ENCODE data around the gene DPM3. TPM values are rescaled to one million over a fixed set of nuclear protein-coding genes. Genes with fewer than 3 reads are reported as not detected.
A peak's percentile ranks its signal among the peaks of the same experiment; 100 is the strongest.

DPM3 gene
- total RNA-seq, 2 experiments from 2014 or later, result 17.6 to 20.5 TPM

DNA sequence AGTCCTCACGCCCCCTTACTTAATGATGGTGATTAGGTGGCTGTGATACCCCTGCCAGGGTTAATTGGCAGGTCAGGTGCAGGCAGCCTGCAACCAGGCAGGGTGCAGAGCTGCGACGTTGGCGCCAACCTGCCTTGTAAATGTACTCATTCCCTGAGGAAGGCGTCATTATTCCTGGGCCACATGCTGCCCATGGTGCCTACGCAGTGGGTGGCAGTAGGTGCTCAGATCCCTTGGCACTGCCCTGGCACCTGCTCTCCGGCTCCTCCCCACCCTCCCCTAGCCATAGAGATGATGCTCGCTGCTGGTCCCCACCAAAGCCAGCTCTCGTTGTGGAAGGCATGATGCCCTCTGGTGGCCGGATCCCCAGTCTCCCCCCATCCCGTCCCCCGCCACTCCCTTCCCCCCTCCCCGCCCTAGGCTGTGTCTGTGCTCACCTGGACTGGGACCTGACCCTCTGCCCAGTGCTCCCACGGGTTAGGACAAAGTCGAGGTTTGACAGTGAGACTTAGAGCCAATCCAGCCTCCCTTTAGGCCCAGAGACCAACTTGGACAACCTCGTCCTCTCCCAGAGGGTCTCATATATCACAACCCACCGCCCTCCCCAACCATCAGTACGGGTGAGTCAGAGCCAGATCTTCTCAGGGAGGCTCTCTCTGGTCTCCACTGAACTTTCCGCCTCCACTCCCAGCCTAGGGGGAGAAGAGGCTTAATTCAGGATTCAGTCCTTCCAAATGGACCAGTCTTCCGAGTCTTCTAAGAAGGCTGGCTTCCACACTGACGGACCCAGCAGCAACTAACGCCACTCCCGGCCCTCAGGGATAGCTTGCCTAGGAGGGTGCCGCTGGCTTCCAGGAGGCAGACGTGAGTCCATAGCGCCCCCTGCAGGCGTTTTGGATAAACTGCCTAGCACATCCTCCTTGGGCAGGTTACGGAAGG, 27.1 kb upstream of the DPM3 start:
- CTCF ChIA-PET, result interaction anchor here (0.6 to 2.1 kb wide), 22 partner anchors 10 to 631 kb away, joined by 3 to 29 read pairs (median 4); partner anchors contain the start of gene SLC50A1
- TF ChIP-seq CTCF (IDR thresholded peaks at IDR 0.05), result peak; percentile 81
- Mint-ChIP-seq H3K27me3 (peaks cover 3% of the 10 kb centered on the region), H3K27ac (no peak overlapping the region), H3K4me1 (ENCODE audit: low read depth) (peaks cover 26% of the 10 kb centered on the region), H3K9me3 (no peaks in the 10 kb centered on the region), H3K4me3 (peak overlapping the region; percentile 21), H3K36me3 (ENCODE audit: low read depth) (peaks cover 30% of the 10 kb centered on the region)
- H3K9me3 ChIP-seq (ENCODE audit: control insufficient read depth in 1 of 2, insufficient read depth in 1 of 2, low read length in 2 of 2), result no peaks in the 10 kb centered on the region
- peaks cover 25% of the 10 kb centered on the region for H3K36me3 ChIP-seq (ENCODE audit: insufficient read depth, low read length)
- H3K4me3 ChIP-seq (ENCODE audit: low read length), result peak overlapping the region; percentile 9
- H3K27me3 ChIP-seq (ENCODE audit: control insufficient read depth in 1 of 2, insufficient read depth in 2 of 2, low read length in 2 of 2), result peaks cover 0 to 7% of the 10 kb centered on the region in 2 experiments
- H3K27ac ChIP-seq (ENCODE audit: low read depth in 1 of 2, low read length in 2 of 2), result no peak overlapping the region
- H3K4me1 ChIP-seq (ENCODE audit: insufficient read depth, low read length), result peaks cover 25% of the 10 kb centered on the region
- intact Hi-C loops (cut with DNase I, micrococcal nuclease), result loop anchor here (1.0 to 5.0 kb wide), 4 partner anchors 40 to 120 kb away; partner anchors contain the start of gene EFNA1 (in 2 of the 2)
- DNase-seq, result peak; percentile 78 to 93 (median 84)
- POLR2A ChIA-PET, result interaction anchor here (0.6 to 1.8 kb wide), 5 partner anchors 26 to 83 kb away, joined by 3 to 9 read pairs (median 4); partner anchors contain the start of gene SLC50A1
- peak; percentile 73 for ATAC-seq (ENCODE audit: poor library complexity)

DNA sequence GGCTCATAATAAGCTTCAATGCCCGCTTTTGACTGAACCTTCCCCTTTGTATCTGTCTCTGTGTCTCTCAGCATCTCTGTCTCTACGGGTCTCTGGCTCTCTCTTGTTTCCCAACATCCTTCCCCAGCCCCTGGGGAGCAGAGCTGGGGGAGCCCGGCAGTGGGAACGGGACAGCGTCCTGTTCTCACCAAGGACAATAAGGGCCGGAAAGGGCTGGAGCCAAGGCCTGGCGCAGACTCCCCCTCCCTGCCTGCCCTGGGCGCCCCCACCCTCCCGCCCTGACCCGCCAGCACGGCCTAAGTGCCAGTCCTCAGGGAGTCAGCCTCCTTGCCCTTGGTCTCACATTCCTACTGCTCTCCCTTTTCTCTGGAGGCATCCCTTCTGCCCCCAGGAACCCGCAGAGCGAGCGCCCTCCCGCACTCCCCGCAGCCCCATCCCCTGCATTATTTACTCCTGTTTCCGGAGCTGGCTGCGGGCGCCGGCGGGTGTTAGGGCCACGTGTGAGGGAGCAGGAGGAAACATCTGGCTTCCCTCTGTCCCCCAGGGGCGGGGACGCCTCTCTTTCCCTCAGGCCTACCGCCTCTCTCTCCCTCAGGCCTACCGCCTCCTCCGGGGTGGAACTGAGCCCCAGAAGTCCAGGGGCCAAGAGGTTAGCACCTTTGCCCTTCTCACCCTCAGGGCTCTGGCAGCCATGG, 26.3 kb upstream of the DPM3 start:
- H3K4me1 Mint-ChIP-seq (ENCODE audit: low read depth), result peaks cover 18% of the 10 kb centered on the region

More for the DNA sequence above, 26.3 kb upstream of the DPM3 start:
- no peak overlapping the region for H3K27ac Mint-ChIP-seq
- H3K36me3 ChIP-seq (ENCODE audit: insufficient read depth, low read length), result peaks cover 23% of the 10 kb centered on the region
- intact Hi-C loops (cut with DNase I, micrococcal nuclease), result loop anchor here (2.0 to 5.0 kb wide), 3 partner anchors 39 to 119 kb away; partner anchors contain the start of gene EFNA1 (in 2 of the 2)
- ChIA-PET CTCF (interaction anchor here (0.6 to 2.4 kb wide), 13 partner anchors 9 to 122 kb away, joined by 3 to 29 read pairs (median 4); partner anchors contain the start of gene SLC50A1), POLR2A (interaction anchor here (1.8 kb wide), 1 partner anchor 27 kb away, joined by 4 read pairs; no protein-coding TSS in a partner anchor)
- H3K9me3 ChIP-seq (ENCODE audit: control insufficient read depth in 1 of 2, insufficient read depth in 1 of 2, low read length in 2 of 2), result no peaks in the 10 kb centered on the region
- ATAC-seq (ENCODE audit: poor library complexity) (no peak), DNase-seq (peak in 1 of 14 experiments; percentile 30)
- H3K27me3 Mint-ChIP-seq, result peaks cover 3% of the 10 kb centered on the region
- no peak overlapping the region for H3K27ac ChIP-seq (ENCODE audit: low read depth in 1 of 2, low read length in 2 of 2)
- no peak overlapping the region for H3K4me3 ChIP-seq (ENCODE audit: low read length)
- peaks cover 19% of the 10 kb centered on the region for H3K4me1 ChIP-seq (ENCODE audit: insufficient read depth, low read length)
- peaks cover 22% of the 10 kb centered on the region for H3K36me3 Mint-ChIP-seq (ENCODE audit: low read depth)
- H3K9me3 Mint-ChIP-seq, result no peaks in the 10 kb centered on the region
- H3K27me3 ChIP-seq (ENCODE audit: control insufficient read depth in 1 of 2, insufficient read depth in 2 of 2, low read length in 2 of 2), result peaks cover 0 to 7% of the 10 kb centered on the region in 2 experiments
- no peak for TF ChIP-seq CTCF (IDR thresholded peaks at IDR 0.05)
- H3K4me3 Mint-ChIP-seq, result no peak overlapping the region

All from CD4-positive, alpha-beta T cell (primary cell).